Fibroblast of villous mesenchyme (primary cell): Measurements from ENCODE around the gene TXNRD2. TPM values are rescaled to one million over a fixed set of nuclear protein-coding genes. Genes with fewer than 3 reads are reported as not detected.

Source experiments
- DNase-seq: peaks from one replicate; pipeline ENCODE4 v3.0.0-alpha.2; 2010; ENCODE audit warnings: low read depth
- H3K4me3 ChIP-seq: 2 replicates; pipeline ENCODE4 v1.5.1; 2011; ENCODE audit warnings: low read depth, mild to moderate bottlenecking, low read length
- CTCF ChIP-seq: IDR thresholded peaks from 2 replicates; pipeline ENCODE4 v1.5.1; 2012; ENCODE audit warnings: low read depth, mild to moderate bottlenecking, low read length; ENCODE audit not compliant: insufficient read depth
- total RNA-seq: library from RNA; depleted of rRNA; stranded (reverse); fragments of >200 nt; gene quantifications from 2 replicates; pipeline ENCODE4 v1.2.3, GENCODE V29; 2012

Gene TXNRD2
- total RNA-seq, 1 donor, result 39.3 TPM

- TF ChIP-seq CTCF, result peak; percentile 48
- no peak overlapping the region for H3K4me3 ChIP-seq
- DNase-seq, result no peak
These were observed 24.4 kb upstream of the TXNRD2 start for GRCh38 chr22:19965771-19966709.

DNA sequence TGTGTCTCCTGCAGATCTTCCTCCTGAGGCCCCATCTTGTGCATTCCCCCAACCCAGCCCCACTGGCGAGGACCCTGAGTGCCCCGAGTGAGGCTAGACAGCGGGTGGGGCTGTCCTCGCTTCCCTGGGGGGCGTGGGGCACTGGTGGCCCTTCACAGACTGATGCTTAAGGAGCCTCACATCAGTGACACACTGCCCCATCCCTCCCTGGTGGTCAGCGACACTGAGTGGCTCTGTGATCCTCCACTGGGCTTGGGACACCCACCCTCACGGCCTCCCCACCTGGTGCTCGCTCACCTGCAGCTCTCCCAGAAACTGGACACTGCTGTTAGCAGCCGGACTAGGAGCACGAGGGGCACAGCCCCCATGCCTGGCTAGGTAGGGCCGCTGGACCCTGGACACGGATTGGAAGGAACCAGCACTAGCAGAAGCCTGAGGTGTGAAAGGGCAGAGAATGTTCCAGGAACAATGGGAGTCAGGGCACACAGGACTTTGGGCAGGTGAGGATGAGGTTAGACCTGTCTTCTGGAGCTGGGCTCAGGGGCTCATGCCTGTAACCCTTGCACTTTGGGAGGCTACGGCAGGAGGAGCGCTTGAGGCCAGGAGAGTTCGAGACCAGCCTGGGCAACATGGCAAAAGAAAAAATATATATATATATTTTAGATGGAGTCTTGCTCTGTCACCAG lies 23.2 kb upstream of the TXNRD2 start:
- no peak overlapping the region for H3K4me3 ChIP-seq
- DNase-seq, result no peak
- TF ChIP-seq CTCF, result no peak

DNA sequence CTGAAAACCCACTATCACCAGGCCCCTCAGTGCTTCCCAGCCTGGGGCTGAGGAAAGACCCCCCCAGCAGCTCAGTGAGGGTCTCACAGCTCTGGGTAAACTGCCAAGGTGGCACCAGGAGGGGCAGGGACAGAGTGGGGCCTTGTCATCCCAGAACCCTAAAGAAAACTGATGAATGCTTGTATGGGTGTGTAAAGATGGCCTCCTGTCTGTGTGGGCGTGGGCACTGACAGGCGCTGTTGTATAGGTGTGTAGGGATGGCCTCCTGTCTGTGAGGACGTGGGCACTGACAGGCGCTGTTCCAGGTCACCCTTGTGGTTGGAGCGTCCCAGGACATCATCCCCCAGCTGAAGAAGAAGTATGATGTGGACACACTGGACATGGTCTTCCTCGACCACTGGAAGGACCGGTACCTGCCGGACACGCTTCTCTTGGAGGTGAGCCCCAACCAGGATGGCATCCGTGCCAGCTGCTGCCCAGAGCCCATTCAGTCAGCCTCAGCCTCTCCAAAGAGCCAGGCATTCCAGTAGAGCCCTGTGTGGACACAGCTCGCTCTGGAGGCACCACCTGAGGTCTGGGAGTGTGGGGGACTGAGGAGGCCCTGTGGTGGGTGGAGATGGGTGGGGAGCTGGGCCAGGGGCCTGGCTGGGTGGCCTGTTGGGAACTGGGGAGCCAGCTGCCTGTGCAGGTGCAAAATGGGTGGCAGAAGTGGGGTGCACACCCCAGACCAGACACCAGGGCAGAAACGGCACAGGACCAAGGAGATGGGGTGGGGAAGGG lies 22.4 kb upstream of the TXNRD2 start:
- no peak overlapping the region for H3K4me3 ChIP-seq
- TF ChIP-seq CTCF, result no peak
- no peak for DNase-seq

- no peak overlapping the region for H3K4me3 ChIP-seq
- peak; percentile 56 for DNase-seq
- TF ChIP-seq CTCF, result no peak
These were observed 21.5 kb upstream of the TXNRD2 start for GRCh38 chr22:19962909-19963806.

DNA sequence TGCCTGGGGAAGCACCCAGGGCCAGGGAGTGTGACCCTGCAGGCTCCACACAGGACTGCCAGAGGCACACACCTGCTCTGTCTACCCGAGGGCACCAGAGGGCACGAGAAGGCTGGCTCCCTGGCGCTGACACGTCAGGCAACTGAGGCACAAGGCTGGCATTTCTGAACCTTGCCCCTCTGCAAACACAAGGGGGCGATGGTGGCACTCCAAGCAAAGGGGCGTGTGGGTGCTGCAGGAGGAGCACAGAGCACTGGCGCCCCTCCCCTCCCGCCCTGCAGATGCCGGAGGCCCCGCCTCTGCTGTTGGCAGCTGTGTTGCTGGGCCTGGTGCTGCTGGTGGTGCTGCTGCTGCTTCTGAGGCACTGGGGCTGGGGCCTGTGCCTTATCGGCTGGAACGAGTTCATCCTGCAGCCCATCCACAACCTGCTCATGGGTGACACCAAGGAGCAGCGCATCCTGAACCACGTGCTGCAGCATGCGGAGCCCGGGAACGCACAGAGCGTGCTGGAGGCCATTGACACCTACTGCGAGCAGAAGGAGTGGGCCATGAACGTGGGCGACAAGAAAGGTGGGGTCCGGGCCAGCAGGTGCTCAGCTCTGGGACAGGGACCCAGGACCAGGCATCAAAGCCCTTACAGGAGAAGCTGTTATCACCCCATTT lies 20.8 kb upstream of the TXNRD2 start:
- DNase-seq, result peak; percentile 83
- peak; percentile 71 for TF ChIP-seq CTCF
- H3K4me3 ChIP-seq, result no peak overlapping the region
